ENCODE results near the gene SCAPER. TPM values are rescaled to one million over a fixed set of nuclear protein-coding genes. Genes with fewer than 3 reads are reported as not detected.

The SCAPER gene
- total RNA-seq, 1 experiment from 2014 or later = 7.4 TPM

DNA sequence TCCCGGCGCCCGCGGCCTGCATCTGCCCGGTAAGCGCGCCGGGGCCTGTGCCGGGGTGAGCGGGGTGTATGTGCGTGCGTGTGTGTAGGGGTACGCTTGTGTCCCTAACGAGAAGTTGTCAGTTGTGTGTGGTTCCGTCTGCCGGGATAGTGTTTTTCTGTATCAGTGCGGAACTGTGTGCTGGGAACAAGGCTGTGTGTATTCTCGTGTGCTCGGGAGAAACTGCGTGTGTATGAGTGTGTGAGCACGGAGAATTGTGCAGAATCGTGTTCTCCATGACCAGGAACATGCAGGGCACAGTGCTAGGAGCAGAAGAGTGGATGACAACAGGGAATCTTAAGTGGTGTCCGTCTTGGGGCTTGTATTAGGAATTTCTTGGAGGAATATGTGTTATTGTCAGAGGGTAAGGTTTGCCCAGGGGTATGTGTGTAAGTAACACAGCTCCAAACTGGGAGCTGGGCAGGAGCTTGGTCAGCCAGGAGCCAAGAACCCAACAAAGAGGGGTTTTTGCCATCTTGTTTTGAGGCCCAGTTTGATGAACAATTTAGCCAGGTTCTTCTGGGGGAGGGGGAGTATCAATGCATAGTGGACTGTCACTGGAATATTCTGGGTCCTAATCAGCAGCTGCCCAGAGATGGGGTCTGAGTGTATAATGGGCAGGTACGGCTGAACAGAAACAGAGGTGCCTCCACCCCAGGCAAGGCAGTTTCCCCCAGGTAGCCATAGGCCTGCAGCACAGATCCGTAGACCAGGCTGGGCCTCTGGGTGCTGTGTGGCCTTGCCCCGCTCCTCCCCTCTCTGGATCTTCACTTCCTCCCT is 566.4 kb downstream of the SCAPER start:
- Mint-ChIP-seq H3K4me1 (peaks cover 30 to 61% of the 10 kb centered on the region in 2 experiments), H3K27ac (no peak overlapping the region; a peak in 1 of 7 replicates), H3K27me3 (ENCODE audit: low read depth) (peaks cover 98% of the 10 kb centered on the region), H3K9me3 (peaks cover 6 to 25% of the 10 kb centered on the region in 2 experiments; a peak in 4 of 5 replicates), H3K4me3 (peak overlapping the region in 1 of 2 experiments; percentile 88; a peak in 4 of 5 replicates), H3K36me3 (ENCODE audit: insufficient read depth in 1 of 3, low read depth in 3 of 3) (peaks cover 0 to 2% (median 0%) of the 10 kb centered on the region in 3 experiments; a peak in 1 of 7 replicates)
- Histone ChIP-seq H4K20me1 (ENCODE audit: control insufficient read depth, insufficient read depth, insufficient read length) (no peaks in the 10 kb centered on the region), H2BK15ac (ENCODE audit: low read depth, low read length) (no peak overlapping the region), H3K79me2 (ENCODE audit: insufficient read depth, low read length) (no peaks in the 10 kb centered on the region), H3K9me3 (ENCODE audit: control insufficient read depth, low read depth, low read length) (no peaks in the 10 kb centered on the region), H3K27ac (ENCODE audit: insufficient read length, low read depth, low read length) (no peak overlapping the region), H3K9ac (ENCODE audit: extremely low read depth, insufficient read length, low read length) (no peak overlapping the region), H4K5ac (ENCODE audit: insufficient read length, low read depth, low read length) (no peak overlapping the region), H3K27me3 (ENCODE audit: insufficient read depth, low read length) (peaks cover 68% of the 10 kb centered on the region), H2BK120ac (ENCODE audit: low read depth, low read length, poor library complexity, severe bottlenecking) (no peak overlapping the region), H2BK20ac (ENCODE audit: low read depth, low read length, poor library complexity, severe bottlenecking) (no peak overlapping the region), H2BK12ac (ENCODE audit: insufficient read length, low read depth, low read length) (no peak overlapping the region), H3K18ac (ENCODE audit: insufficient read length, low read depth, low read length) (no peak overlapping the region), H3K4me1 (ENCODE audit: insufficient read depth, low read length) (peaks cover 3% of the 10 kb centered on the region; the same call in 1 of the 2 replicates), H3K56ac (ENCODE audit: insufficient read length, low read depth, low read length) (no peak overlapping the region), H2BK5ac (ENCODE audit: insufficient read length, low read length) (no peak overlapping the region), H3K14ac (ENCODE audit: insufficient read depth, low read length) (no peak overlapping the region), H2AFZ (ENCODE audit: low read length) (no peak overlapping the region), H3T11ph (ENCODE audit: low read length) (no peak overlapping the region), H3K23ac (ENCODE audit: insufficient read length, low read depth, low read length) (no peak overlapping the region), H4K8ac (replicated peaks; ENCODE audit: insufficient read length, low read depth, low read length) (no peak overlapping the region), H4K91ac (ENCODE audit: insufficient read length, low read depth, low read length) (no peak overlapping the region), H2AK5ac (ENCODE audit: insufficient read length, low read length) (no peak overlapping the region), H3K79me1 (ENCODE audit: insufficient read depth, low read depth, low read length, poor library complexity, severe bottlenecking) (no peaks in the 10 kb centered on the region), H3K4me2 (ENCODE audit: insufficient read depth, insufficient read length, low read length) (peak overlapping the region; percentile 51), H3K4ac (ENCODE audit: low read depth, low read length) (no peak overlapping the region), H3K23me2 (ENCODE audit: insufficient read length, low read depth, low read length, poor library complexity, severe bottlenecking) (peaks cover 14% of the 10 kb centered on the region)
- WGBS (ENCODE audit: extremely low coverage, insufficient read length, low lambda C conversion rate) = no CpG with 5 or more reads among the region's 26 CpGs
- TF ChIP-seq CTCF (conservative IDR thresholded peaks at IDR 0.05) = no peak
- no peak for DNase-seq

Data from H9 (cell line).